ENCODE data around the gene KIF1A. TPM values are rescaled to one million over a fixed set of nuclear protein-coding genes. Genes with fewer than 3 reads are reported as not detected.

KIF1A gene
- total RNA-seq, 1 experiment from 2014 or later = not detected

DNA sequence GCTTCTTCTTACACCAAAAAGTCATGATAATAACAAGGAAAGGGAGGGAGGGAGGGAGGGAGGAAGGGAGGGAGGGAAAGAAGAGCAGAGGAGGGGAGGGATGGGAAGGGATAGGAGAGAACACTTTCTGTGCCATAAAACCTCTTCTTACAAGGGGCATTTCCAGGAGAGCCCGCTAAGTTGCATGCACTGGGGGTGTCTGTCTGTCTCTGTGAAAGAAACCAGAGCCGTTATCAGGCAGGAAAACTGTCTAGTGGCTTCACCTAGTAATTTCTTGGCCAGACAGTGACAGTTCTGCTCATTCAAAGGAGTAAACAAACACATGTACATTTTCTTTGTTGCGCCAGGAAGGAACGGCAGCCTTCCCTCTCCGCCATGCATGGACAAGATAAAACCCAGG is 82.5 kb downstream of the KIF1A start:
- no peak for DNase-seq
- H2AFZ ChIP-seq (ENCODE audit: low read length) = no peak overlapping the region
- H3K79me2 ChIP-seq (ENCODE audit: low read length) = no peaks in the 10 kb centered on the region
- BruUV-seq (replicated peaks) = no TSS peak
- H3K27ac ChIP-seq (ENCODE audit: low read length) = no peak overlapping the region
- H3K36me3 ChIP-seq (ENCODE audit: low read depth, low read length) = no peaks in the 10 kb centered on the region
- no peak overlapping the region for H3K4me2 ChIP-seq (ENCODE audit: low read length)
- H3K27me3 ChIP-seq (ENCODE audit: low read length) = no peaks in the 10 kb centered on the region
- no peaks in the 10 kb centered on the region for H3K9me3 ChIP-seq (ENCODE audit: low read length)
- no peak overlapping the region for H3K9ac ChIP-seq (ENCODE audit: low read length)
- CTCF ChIA-PET = no interaction called here
- no peak for TF ChIP-seq EZH2 (IDR thresholded peaks at IDR 0.05; ENCODE audit: low read length, unreplicated experiment)
- no peak for TF ChIP-seq EZH2phosphoT487 (IDR thresholded peaks at IDR 0.05; ENCODE audit: borderline replicate concordance, low read length)
- TF ChIP-seq CTCF (conservative IDR thresholded peaks at IDR 0.05; ENCODE audit: low read depth, low read length) = no peak
- POLR2A ChIA-PET (ENCODE audit: unreplicated experiment) = no interaction called here
- H3F3A ChIP-seq (ENCODE audit: low read length, unreplicated experiment) = no peaks in the 10 kb centered on the region
- no peak overlapping the region for H3K4me3 ChIP-seq (ENCODE audit: low read length)
- peaks cover 8% of the 10 kb centered on the region; the same call in 1 of the 2 replicates for H3K4me1 ChIP-seq (ENCODE audit: insufficient read depth, low read length)
- H3K9me2 ChIP-seq (replicated peaks; ENCODE audit: low read length) = no peaks in the 10 kb centered on the region
- no peak for ATAC-seq
- intact Hi-C loops (cut with micrococcal nuclease) = no loop called here
- no peaks in the 10 kb centered on the region for H4K20me1 ChIP-seq (ENCODE audit: low read length)

- intact Hi-C loops (cut with micrococcal nuclease) = no loop called here
- no peaks in the 10 kb centered on the region for H4K20me1 ChIP-seq (ENCODE audit: low read length)
- TF ChIP-seq EZH2phosphoT487 (IDR thresholded peaks at IDR 0.05; ENCODE audit: borderline replicate concordance, low read length) = no peak
- no peaks in the 10 kb centered on the region for H3K27me3 ChIP-seq (ENCODE audit: low read length)
- no TSS peak for BruUV-seq (replicated peaks)
- H3K4me3 ChIP-seq (ENCODE audit: low read length) = no peak overlapping the region
- H3K36me3 ChIP-seq (ENCODE audit: low read depth, low read length) = no peaks in the 10 kb centered on the region
- H3K27ac ChIP-seq (ENCODE audit: low read length) = no peak overlapping the region
- ATAC-seq = no peak
- H3K9me2 ChIP-seq (replicated peaks; ENCODE audit: low read length) = no peaks in the 10 kb centered on the region
- no peaks in the 10 kb centered on the region for H3F3A ChIP-seq (ENCODE audit: low read length, unreplicated experiment)
- POLR2A ChIA-PET (ENCODE audit: unreplicated experiment) = no interaction called here
- H3K4me2 ChIP-seq (ENCODE audit: low read length) = no peak overlapping the region
- no peak for DNase-seq
- CTCF ChIA-PET = no interaction called here
- no peaks in the 10 kb centered on the region for H3K9me3 ChIP-seq (ENCODE audit: low read length)
- H2AFZ ChIP-seq (ENCODE audit: low read length) = no peak overlapping the region
- no peaks in the 10 kb centered on the region for H3K79me2 ChIP-seq (ENCODE audit: low read length)
- peaks cover 8% of the 10 kb centered on the region; the same call in 1 of the 2 replicates for H3K4me1 ChIP-seq (ENCODE audit: insufficient read depth, low read length)
- no peak overlapping the region for H3K9ac ChIP-seq (ENCODE audit: low read length)
These were observed 83.5 kb downstream of the KIF1A start for GRCh38 chr2:240736281-240737250.

DNA sequence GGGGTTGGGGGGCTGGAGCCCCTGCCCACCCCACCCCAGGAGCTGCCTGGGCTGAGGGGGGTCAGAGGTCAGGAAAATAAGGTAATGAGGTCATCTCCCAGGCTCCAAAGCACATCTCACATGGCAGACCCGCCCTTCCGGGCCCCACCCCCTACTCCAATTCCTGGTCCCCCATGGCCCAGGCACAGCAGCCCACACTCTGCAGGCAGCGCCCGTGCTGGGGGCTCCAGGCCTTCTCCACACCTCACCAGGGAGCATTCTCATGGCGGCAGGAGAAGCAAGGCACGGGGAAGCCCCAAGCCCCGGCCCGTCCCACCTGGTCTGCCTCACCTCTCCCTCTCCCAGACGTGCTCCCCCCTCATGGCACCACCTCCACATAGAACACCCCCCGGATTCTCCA is 84.5 kb downstream of the KIF1A start:
- Histone ChIP-seq H3K27me3 (ENCODE audit: low read length) (no peaks in the 10 kb centered on the region), H4K20me1 (ENCODE audit: low read length) (no peaks in the 10 kb centered on the region), H2AFZ (ENCODE audit: low read length) (no peak overlapping the region), H3K9ac (ENCODE audit: low read length) (no peak overlapping the region), H3F3A (ENCODE audit: low read length, unreplicated experiment) (no peaks in the 10 kb centered on the region), H3K4me2 (ENCODE audit: low read length) (no peak overlapping the region), H3K79me2 (ENCODE audit: low read length) (no peaks in the 10 kb centered on the region), H3K9me3 (ENCODE audit: low read length) (no peaks in the 10 kb centered on the region), H3K4me1 (ENCODE audit: insufficient read depth, low read length) (peaks cover 8% of the 10 kb centered on the region; the same call in 1 of the 2 replicates), H3K27ac (ENCODE audit: low read length) (no peak overlapping the region), H3K9me2 (replicated peaks; ENCODE audit: low read length) (no peaks in the 10 kb centered on the region), H3K4me3 (ENCODE audit: low read length) (no peak overlapping the region), H3K36me3 (ENCODE audit: low read depth, low read length) (no peaks in the 10 kb centered on the region)
- ChIA-PET CTCF (no interaction called here), POLR2A (ENCODE audit: unreplicated experiment) (no interaction called here)
- no peak for TF ChIP-seq EZH2 (IDR thresholded peaks at IDR 0.05; ENCODE audit: low read length, unreplicated experiment)
- TF ChIP-seq EZH2phosphoT487 (IDR thresholded peaks at IDR 0.05; ENCODE audit: borderline replicate concordance, low read length) = no peak
- no peak for TF ChIP-seq CTCF (conservative IDR thresholded peaks at IDR 0.05; ENCODE audit: low read depth, low read length)
- DNase-seq (no peak), ATAC-seq (no peak)
- no TSS peak for BruUV-seq (replicated peaks)
- intact Hi-C loops (cut with micrococcal nuclease) = no loop called here
